GM13976 (cell line): Measurements from ENCODE around the gene VEPH1.

ENCODE experiments used
- DNase-seq: peaks from one replicate; pipeline ENCODE4 v3.0.0; 2012; ENCODE audit warnings: low spot score
- in situ Hi-C: fragments of 300-500 bp; cut with MboI; formaldehyde crosslinking; loops from one replicate; pipeline ENCODE4 v1.12.0; 2022; ENCODE audit warnings: low sequenced_read_pairs, mixed read lengths, inconsistent platforms; ENCODE audit not compliant: unreplicated experiment
- TF ChIP-seq, protein P1 (sequence below): IDR thresholded peaks from 2 replicates; pipeline ENCODE4 v1.5.1; 2012; ENCODE audit warnings: borderline replicate concordance, mild to moderate bottlenecking; ENCODE audit not compliant: insufficient read depth; ENCODE audit errors: extremely low read depth, missing control alignments, control extremely low read depth

Gene VEPH1

DNA sequence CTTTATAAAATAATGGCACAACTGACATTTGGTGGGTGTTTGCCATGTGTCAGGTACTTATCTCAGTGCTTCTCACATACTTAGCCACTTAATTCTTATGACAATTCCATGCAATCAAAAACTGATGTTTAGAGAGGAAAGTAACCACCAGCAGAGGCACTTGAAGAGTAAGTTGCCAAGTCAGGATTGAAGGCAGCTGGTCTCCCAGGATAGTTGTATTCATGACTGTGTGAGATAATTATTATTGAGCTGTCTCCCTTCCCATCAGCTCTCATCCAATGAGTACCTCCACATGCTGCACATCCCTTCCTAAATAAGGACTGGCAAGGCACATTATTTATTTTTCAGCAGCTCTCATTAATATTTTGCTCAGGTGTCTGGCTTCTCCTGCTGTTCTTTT, 4.8 kb downstream of the VEPH1 start:
- in situ Hi-C loops: no loop called here
- DNase-seq: no peak
- TF ChIP-seq, protein P1, sequence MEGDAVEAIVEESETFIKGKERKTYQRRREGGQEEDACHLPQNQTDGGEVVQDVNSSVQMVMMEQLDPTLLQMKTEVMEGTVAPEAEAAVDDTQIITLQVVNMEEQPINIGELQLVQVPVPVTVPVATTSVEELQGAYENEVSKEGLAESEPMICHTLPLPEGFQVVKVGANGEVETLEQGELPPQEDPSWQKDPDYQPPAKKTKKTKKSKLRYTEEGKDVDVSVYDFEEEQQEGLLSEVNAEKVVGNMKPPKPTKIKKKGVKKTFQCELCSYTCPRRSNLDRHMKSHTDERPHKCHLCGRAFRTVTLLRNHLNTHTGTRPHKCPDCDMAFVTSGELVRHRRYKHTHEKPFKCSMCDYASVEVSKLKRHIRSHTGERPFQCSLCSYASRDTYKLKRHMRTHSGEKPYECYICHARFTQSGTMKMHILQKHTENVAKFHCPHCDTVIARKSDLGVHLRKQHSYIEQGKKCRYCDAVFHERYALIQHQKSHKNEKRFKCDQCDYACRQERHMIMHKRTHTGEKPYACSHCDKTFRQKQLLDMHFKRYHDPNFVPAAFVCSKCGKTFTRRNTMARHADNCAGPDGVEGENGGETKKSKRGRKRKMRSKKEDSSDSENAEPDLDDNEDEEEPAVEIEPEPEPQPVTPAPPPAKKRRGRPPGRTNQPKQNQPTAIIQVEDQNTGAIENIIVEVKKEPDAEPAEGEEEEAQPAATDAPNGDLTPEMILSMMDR: no peak

DNA sequence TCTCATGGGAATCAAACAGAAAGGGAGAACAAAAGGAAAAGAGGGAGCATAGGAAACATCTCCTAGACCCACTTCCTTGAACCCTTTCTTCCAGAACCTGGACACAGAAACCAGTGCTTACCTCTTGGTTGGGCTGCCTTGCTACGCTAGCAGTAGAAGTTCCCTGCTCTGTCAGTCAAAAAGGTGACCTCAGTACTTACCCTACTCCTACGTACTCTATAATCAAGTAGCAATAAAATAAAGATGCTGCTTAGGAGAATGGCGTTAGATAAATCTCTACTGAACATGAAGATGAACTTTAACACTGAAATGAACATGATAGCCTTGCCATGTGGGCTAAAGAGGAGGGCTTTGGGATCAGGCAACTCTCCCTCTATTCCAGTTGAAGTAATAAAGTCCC, 7.4 kb downstream of the VEPH1 start:
- in situ Hi-C loops: no loop called here
- DNase-seq: no peak
- TF ChIP-seq, protein P1: no peak

DNA sequence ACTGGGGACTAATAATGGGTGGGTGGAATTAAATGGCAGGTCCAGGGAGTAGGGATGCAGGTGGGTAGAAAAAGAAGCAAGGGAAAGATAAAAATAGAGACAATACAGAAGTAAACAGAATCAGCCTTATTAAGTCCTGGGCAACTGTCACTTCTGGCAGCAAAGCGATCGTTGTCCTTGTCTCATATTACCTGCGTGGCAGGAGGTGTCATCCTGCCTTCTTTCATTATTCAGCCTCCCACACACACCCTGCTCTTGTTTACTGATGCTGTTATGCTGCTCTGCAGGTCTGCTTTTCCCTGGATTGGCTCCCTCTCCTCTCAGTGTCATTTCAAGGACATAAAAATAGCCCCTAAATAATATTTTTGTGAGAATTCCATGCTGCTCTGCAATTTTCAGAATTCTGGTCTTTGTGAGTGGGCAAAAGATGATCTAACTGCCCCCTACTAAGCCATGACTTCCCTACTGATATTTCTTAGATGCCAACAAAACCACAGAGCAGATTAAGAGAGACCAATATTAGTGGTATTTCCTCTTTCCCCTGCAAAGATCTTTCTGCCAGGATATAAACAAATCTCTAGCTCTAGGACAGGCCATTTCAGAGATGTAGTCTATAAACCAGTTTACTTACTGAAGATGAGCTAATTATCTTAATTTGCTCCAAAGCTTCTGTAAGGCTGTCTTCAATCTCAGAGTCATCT, 8.5 kb downstream of the VEPH1 start:
- TF ChIP-seq, protein P1: no peak
- no peak for DNase-seq
- in situ Hi-C loops: no loop called here

DNA sequence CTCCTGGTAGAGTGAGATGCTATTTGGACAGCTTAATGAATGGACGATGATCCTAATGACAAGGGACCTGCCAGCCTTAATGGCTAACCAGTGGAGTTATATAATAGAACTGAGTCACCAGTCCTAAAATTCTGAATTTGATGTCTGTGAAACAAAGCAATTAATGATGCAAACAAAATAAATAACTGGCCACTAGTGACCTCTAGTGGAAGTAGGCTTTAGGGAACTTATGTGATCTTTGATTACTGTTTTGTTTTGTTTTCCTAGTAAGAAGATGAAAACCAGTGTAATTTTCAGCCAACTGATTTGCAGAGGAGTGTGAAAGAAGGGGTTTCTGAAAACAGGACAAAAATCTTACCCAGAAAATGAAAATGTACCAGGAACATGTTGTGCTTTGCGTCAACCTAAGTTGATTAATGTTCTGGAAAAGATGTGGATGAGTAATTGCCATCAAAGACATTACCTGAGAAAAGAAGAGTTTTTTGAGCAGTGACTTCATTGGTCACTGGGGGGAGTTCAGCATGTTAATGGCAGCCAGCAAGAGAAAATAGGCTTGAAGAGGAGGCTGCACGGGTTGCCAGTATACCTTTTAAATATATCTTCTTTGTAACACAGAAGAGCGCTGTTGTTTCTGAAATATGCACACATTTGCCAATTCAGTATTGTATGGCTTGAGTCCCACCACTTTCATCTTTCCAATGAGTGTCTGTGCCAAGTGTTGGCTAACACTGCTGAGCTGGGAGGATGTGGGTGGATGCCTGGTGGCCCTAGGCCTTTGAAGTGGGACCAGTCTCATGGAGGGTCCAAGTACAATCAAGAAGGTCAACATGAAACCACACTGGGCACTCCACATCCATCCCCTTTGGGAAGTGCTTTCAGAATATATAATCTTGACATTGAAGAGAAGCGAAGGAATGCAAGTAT, 9.3 kb downstream of the VEPH1 start:
- no peak for DNase-seq
- in situ Hi-C loops: no loop called here
- TF ChIP-seq, protein P1: peak; percentile 31

DNA sequence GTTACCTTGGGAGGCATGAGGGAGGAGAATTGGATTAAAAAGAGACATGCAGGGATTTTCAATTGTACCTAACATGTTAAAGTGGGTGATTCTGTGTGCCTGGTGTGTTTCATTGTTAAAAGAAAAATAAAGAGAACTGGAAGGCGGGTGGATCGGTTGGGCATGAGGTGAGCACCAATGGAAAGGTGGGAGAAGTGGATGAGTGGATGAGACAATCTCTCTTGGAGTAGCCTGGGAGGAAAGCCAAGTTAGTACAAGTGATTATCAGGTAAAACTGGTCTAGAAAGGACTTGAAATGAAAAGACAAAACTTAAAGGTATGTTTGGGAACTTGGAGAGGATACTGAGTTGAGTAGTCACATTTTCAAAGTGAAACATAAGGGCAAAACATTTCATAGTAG, 12.1 kb downstream of the VEPH1 start:
- TF ChIP-seq, protein P1: no peak
- no peak for DNase-seq
- in situ Hi-C loops: no loop called here

DNA sequence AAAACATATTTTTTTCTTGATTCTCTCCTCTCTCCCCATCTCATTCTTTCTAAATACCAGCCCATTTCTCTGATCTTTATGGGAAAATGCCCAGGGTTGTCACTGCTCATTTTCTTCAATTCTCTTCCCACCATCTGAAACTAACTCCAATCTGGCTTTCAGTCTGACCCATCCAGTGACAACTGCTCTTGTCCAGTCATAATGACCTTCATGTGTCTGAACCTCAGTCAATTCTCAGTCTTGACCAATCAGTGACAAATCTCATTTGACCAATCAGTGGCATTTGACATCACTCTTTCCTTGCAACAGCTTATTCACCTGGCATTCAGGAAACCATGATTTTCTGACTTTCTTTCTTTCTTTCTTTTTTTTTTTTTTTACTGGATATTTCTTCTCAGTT, 15.1 kb downstream of the VEPH1 start:
- TF ChIP-seq, protein P1: no peak
- DNase-seq: no peak
- in situ Hi-C loops: no loop called here
